ELR (cell line): Measurements from ENCODE around the gene ARHGAP40.

Experiments used
- DNase-seq: peaks from one replicate; pipeline ENCODE4 v3.0.0-alpha.2; 2015; ENCODE audit warnings: low read depth

Gene ARHGAP40

DNA sequence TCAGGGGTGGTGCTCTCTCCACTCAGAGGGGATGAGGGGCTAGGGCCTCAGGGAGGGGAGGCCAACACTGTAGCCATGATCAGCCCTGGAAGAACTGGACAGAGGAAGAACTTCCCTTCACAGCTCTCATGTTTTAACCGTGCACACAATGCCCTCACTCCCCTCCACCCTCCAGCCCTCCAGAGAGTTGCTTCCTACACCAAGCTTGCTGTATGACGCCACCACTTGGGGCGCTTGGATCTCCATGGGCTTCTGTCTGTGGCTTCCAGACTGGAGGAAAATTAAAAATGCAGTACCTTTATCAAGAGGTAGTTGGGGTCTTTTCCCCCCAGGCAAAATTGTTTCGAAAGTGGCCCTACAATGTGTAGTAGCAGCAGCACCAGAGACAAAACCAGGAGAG lies 48.4 kb downstream of the ARHGAP40 start:
- DNase-seq, result no peak

DNA sequence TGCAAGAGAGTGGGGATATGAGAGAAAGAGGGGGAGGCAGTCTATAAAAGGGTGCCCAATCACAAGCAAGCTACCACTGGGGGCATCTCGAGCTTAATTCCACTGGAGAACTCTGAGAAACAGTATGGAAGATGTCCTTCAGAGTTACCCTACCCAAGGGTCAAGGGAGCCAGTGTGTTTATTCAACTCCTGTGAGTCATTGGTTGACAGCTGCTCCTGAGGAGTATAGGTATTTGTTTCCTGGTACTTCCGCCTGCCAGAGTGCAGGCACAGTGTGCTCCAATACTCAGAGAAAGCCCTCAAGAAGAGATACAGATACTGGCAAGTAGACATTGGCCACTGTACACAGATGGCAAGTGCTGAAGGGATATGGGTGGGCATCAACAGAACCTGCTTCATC lies 49.5 kb downstream of the ARHGAP40 start:
- no peak for DNase-seq

DNA sequence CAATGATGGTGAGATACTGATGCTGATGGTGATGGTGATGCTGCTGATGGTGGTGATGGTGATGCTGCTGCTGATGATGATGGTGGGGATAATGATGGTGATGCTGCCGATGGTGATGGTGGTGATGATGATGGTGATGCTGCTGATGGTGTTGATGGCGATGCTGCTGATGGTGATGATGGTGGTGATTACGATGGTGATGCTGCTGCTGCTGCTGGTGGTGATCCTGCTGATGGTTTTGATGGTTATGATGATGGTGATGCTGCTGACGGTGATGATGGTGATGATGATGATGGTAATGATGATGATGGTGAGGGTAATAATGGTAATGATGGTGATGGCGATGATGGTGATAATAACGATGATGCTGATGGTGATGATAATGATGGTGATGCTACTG lies 50.0 kb downstream of the ARHGAP40 start:
- DNase-seq, result no peak

DNA sequence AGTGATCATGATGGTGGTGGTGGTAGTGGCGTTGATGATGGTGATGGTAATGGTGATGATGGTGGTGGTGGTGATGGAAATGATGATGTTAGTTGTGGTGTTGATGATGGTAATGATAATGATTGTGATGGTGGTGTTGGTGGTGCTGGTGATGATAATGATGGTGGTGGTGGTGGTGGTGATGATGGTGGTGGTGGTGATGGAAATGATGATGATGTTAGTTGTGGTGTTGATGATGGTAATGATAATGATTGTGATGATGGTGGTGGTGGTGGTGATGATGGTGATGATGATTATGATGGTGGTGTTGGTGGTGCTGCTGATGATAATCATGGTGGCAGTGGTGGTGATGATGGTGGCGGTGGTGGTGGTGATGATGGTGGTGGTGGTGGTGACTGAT lies 51.4 kb downstream of the ARHGAP40 start:
- DNase-seq, result no peak

DNA sequence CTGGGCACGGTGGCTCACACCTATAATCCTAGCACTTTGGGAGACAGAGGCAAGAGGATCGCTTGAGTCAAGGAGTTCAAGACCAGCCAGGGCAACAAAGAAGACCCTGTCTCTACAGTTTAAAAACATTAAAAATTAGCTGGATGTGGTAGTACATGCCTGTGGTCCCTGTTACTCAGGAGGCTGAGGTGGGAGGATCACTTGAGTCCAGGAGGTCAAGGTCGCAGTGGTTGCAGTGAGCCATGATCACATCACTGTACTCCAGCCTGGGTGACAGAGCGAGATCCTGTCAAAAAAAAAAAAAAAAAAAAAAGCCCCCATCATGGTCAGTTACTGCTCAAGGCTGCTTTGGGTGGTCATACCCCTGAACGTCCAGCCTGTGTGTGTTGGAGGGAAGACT lies 55.8 kb downstream of the ARHGAP40 start:
- no peak for DNase-seq

DNA sequence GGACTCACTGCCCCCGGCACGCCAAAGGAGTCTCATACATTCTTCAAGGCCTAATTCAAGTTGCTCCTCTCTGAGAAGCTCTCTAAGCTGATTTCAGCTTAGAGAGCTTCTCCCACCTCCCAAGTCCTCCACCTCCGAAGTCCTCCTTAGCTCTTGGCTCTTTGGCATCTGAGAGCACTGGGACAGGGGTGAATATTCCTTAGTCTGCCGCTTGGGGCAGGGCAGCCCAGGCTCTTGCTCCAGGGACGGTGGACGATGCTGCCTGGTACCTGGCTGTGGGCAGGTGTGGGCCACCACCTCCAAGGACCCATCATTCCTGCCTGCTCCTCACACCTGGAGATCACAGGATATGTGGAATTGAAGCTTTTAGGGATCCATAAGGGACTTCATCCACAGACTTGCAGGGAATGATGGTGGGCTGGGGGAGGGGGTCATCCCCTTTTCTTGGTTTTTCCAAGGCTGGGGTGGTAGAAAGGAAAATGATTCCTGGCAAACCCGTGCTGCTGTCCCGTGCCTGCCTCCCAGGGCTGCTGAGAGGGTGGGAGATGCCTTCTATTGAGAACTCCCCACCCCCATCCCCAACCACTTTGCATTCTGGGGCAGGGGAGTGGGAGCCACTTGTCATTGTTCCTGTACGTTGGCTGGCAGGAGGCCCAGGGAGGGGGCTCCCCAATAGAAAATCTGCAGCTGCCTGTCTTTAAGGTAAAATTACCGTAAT lies 57.4 kb downstream of the ARHGAP40 start:
- peak; percentile 52 for DNase-seq

DNA sequence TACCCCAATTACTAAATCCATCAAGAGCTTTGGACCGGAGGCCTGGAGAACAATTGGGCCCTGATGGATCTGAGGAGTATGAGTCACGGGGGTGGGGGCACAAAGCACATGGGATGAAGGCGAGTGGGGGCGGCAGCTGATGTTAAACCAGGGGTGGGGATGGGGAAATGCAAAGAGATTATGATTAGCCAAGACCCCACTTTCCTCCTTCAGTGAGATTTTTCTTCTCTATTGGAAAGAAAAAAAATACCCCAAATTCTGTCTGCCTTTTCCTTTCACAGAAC lies 57.9 kb downstream of the ARHGAP40 start:
- DNase-seq, result no peak

DNA sequence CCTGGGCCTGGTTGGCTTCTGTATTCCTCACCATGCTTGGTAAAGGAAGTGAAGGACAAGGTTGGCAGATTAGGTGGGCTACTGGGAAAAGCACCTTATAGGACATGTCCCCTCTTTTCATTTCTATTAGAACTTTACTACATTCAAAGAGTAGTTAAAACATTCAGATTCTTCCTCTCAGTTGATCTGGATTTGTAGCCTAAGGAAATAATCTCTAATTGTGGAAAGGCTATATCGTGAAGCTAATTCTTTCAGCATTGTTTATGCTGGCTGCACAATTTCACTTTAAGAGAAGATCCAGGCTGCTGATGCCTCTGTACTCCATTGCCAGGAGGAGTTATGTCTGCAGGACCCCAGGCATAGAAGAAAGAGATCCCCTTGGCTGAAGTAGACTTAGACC lies 58.8 kb downstream of the ARHGAP40 start:
- DNase-seq, result no peak

DNA sequence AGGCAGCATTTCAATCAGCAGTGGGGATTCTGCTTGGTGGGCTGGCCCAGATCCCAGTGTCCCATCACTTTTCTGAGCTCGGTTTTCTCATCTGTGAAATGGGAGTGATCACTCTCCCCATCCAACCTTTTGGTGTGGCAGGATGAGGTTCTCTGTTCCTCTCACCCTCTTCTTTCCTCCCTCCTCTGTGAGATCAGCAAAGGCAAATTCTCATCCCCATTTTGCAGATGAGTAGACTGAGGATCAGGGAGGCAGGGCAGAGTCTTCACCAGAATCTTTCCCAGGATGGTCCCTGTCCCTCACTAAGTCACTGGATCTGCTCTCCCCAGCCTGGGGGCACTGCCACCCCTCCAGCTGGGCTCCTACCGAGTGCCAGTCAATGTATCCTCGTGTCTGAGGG lies 62.1 kb downstream of the ARHGAP40 start:
- DNase-seq, result no peak

DNA sequence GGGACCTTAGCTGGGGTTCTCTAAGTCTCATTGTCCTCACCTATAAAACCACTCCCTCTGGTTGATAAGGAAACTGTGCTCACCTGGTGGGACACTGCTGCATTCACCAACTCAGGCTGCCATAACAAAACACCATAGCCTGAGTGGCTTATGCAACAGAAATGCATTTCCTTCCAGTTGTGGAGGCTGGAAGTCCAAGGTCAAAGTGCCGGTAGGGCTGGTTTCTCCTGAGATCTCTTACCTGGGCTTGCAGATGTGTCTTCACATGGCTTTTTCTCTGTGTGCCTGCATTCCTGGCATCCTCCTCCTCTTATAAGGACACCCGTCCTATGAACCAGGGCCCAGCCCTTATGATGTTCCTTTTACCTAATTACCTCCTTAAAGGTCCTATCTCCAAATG lies 62.7 kb downstream of the ARHGAP40 start:
- no peak for DNase-seq

DNA sequence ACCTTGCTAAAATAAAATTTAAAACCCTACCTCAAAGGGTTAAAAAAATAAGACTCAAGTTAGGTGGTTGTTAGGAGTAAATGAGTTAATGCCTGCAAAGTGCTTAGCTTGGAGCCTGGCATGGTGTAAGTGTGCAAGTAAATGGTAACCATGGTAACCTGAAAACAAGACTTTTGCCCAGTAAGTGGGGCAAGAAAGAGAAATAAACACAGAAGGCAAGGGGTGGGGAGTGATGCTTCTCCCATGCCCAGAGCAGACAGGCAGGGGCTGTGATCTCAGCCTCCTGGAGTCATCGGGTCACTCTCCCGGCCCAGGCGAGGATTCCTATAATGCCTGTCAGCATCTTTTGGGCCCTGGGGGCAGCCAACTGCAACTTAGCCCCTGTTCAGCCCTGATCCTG lies 63.5 kb downstream of the ARHGAP40 start:
- no peak for DNase-seq

DNA sequence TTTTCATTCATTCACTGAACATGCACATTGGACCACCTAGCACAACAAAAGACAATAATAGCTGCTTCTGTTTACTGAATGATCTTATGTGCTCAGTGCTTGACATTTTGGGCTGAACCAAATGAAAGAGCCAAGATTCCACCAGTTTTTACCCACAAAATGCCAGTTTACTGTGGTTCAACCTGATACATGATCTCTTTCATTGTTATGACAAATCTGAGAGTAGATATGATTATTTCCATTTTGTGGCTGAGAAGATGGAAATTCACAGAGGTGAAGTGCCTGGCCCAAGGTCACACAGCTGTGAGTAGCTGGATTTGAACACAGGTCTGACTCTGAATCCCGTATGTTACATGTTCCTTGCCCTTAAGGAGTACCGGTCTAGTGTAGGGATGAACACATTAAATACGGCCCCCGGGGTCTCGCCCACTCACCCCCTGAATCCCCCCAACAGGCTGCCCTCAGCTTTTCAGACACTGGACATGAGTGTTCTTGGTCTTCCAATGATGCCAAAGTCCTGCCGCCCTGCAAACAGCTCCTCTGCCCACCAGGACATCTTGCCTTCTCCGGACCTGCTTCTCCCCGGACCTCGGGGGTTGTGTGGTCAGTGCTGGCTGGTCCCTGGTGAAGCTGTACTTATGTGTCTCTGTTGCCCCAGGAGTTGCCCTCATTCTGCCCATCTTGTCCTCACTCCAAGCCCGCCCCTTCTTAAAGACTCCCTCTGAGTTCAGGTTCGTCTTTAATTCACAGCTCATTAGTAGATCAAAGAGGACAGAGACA lies 64.1 kb downstream of the ARHGAP40 start:
- DNase-seq, result no peak

DNA sequence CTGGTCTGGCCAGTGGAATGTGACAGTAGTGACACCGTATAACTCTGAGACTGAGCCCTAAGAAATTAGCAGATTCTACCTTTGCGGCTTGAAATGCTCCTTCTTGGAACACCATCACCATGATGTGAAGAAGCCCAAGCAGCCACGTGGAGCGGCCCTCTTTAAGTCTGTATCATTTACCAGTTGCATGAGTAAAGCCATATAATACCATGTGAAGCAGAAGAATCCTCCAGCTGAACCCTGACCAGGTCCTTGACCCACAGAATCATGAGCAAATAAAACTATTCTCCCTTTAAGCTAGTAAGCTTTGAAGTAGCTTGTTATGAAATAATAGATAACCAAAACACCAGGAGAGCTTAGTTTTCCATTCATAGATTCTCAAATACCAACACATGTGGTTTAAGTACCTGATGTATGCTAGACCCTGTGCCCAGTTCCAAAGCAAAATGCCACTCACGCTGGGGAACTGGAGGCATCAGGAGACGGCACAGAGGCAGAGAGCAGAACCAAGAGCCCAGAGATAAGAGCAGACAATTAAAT lies 65.9 kb downstream of the ARHGAP40 start:
- DNase-seq, result no peak

DNA sequence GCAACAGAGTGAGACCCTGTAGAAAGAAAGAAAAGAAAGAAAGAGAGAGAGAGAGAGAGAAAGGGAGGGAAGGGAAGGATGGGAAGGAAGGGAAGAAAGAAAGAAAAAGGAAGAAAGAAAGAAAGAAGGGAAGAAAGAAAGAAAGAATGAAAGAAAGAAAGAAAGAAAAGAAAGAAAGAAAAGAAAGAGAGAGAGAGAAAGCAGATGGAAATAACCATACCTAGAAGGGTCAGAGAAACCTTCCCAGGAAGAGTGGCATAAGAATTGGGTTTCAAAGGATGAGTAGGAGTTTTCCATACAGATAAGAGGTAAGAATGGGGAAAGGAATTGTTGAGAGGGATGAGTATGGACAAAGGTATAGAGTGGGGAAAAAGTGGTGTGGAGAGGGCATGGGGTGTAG lies 68.1 kb downstream of the ARHGAP40 start:
- no peak for DNase-seq

DNA sequence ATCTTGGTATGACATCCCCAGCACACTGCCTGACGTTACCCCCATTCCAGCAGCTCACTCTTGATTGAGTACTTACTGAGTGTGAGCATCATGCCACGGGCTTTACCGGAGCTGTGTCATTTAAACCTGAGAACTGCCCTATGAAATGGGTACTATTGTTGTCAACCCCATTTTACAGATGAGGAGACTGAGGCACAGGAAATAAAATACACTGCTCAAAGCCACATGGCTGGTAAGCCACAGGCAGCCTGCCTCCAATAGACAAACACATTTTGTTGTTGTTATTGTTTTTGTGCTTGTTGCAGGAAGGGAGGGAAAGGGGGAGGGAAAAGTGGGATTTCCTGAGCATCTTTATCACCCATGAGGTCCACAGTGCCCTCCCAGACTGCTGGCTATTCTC lies 69.2 kb downstream of the ARHGAP40 start:
- DNase-seq, result no peak

DNA sequence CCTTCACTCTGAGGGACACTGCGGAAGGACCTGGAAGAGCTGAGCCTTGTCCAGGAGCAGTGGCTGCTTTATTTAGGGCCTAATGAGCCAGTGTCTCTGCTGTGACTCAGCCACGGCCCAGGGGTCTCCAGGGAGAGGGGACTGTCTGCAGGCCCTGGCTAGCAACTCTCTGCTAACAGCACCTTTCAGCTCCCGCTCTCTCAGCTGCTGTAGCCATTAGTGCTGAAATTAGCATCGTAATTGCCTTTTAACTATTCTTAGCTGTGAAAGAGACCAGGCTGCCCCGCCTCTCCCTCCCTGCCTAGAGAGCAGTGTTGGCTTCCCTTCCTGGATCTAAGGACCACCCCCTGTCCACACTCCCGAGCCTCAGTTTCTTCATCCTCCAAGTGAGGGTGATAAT lies 69.6 kb downstream of the ARHGAP40 start:
- no peak for DNase-seq

DNA sequence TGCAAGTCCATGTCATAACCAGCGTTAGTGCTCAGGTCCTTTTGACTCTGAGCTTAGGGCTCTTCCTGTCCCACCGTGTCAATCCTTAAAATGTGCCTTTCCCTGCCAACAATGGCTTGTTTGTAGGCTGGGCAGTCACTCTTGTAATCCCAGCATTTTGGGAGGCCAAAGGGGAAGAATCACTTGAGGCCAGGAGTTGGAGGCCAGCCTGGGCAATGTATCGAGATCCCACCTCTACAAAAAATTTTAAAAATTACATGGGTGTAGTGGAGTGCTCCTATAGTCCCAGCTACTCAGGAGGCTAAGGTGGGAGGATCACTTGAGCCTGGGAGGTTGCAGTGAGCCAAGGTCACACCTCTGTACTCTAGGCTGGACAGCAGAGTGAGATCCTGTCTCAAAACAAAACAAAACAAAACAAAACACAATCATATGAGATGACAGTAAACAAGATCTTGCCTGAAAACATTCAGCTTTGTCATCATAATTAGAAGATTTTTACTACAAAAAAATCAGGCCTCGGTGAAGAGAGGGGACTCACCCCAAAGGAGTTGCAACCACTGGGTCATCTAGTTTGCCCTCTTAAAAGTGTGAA lies 70.2 kb downstream of the ARHGAP40 start:
- no peak for DNase-seq

DNA sequence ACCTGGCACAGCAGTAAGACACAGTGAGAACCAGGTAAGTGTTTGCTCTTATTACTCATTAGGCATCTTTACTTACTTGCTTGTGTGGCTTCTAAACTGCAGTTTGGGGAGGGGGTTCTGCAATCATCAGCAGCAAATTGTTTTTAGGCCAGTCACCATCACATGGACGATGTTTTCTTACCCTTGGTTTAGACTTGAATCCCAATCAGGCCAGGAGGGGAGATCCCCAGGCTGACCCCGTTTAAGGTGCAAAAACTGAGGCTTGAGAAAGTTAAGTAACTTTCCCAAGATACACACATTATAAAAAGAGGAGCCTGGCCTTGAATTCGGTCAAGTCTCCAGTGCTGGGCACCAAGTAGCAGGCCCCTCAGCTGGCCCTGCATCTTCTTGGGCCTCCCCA lies 70.9 kb downstream of the ARHGAP40 start:
- DNase-seq, result no peak

DNA sequence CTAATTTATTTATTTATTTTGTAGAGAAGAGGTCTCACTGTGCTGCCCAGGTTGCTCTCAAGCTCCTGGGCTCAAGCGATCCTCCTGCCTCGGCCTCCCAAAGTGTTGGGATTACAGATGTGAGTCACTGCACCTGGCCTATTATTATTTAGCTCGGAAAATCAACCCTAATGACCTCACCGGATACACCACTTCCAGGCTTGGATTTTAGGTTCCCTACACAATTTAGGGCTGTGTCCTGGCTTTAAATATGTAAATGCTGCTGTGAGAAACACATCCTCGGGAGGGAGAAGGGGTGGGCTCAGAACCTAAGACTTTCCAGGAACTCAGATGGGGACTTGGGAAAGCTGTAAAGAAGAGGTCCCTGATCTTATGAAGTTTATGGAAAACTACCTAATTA lies 71.7 kb downstream of the ARHGAP40 start:
- DNase-seq, result no peak

DNA sequence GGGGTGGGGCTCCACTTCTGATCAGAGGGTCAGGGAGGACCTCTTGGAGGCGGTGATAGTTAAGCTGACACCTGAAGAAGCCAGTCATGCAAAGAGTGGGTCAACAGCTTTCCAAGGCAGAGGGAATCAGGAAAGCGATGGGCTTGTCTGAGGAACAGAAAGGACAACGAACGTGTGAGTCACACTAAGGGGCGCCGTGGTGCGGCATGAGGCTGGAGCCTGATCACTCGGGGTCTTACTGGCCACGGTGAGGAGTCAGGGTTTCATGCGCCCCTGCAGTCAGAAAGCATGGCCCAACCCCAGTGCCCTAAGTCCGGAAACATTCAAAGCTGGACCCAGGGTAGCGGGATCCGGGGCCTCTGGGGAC lies 72.1 kb downstream of the ARHGAP40 start:
- peak; percentile 58 for DNase-seq

DNA sequence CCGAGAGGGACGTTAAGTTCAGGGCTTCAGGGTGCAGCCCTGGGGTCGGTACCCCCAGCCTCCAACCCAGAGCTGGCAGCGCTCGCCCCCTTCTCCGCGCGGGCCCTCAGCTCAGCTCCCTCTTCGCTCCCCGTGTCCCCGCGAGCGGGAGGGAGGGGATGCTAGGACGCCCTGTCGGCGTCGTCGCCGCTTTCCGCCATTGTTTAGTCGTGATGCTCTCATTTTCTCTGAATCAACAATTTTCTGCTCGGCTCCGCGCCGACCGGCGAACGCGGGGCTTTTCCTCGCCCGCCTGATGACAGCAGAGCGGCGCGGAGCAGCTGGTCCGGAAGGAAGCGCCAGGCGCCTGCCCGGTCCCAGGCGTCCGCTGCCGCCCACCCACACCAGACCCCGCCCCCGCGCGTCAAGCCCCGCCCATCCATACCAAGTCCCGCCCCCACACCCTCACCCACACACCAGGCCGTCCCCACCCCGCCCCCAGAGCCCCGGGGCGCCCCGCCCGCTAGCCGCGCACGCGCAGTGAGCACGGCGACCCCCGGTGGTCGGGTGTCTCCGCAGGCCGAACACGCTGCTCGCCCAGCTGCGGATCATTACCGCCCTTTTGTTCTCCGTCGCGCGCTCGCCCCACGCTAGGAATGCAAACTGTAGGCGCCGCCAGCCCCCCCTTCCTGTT lies 72.6 kb downstream of the ARHGAP40 start:
- DNase-seq, result peak; percentile 51

DNA sequence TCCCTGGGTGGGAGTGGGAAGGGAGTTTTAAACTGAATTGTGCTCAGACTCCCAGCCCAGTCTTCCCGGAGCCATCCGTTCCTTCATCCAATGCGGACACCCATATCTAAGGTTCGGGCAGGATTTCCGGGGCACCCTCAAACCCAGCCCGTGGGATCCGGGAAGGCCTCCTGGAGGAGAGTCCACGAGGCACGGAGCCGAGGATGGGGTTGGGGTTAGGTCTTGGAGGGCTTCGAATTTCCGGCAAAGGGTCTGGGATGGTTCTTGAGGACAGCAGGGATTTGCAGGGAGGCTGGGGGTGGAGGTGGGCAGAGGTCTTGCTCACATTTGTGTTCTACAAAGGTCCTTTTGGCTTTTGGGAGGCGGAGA lies 73.1 kb downstream of the ARHGAP40 start:
- DNase-seq, result no peak

DNA sequence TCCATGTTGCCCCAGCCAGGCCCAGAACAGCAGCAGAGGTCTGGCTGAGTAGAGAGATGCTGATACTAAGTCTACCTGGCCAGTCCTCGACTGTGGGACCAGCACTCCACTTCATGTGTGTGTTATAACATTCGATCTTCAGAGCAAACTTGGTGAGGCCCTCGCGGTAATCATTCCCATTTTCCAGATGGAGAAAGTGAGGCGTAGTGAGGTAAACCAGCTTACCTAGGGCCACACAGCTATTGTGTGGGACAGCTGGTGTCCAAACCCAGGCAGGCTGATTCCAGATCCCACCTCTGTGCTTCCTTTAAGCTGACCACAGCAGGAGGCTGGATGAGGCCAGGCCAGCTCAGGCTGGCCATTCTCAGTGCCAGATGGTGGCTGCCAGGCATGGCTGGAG lies 75.0 kb downstream of the ARHGAP40 start:
- no peak for DNase-seq
